A549 treated with ZK216348 at 1 μM for 4 hours (cell line): ENCODE measurements around the gene APLP2. TPM values are rescaled to one million over a fixed set of nuclear protein-coding genes. Genes with fewer than 3 reads are reported as not detected.

Experiments
- total RNA-seq: library from RNA; stranded (reverse); fragments of 200-300 nt; extraction: Qiagen RNA extraction; gene quantifications from 5 replicates; pipeline ENCODE4 v1.2.3, GENCODE V29; 2022; ENCODE audit warnings: low read depth

Gene APLP2
- 157 to 194 TPM (median 171 TPM) in 5 replicates for total RNA-seq

GRCh38 chr11:130069659-130070108 lies at the start of gene APLP2:
Gene APLP2 (plus strand): TSS chr11:130069894. CDS start chr11:130069978, 84 bp downstream.

GRCh38 chr11:130159657-130160497 lies 90.2 kb downstream of the APLP2 start, which contains the start of gene ST14:
Gene ST14 (plus strand): TSS chr11:130159782. CDS start chr11:130159980, 198 bp downstream.

Other genes with a start within 250 kb of the APLP2 start
- 10.0 to 14.7 TPM (median 13.9 TPM) in 5 replicates for gene NFRKB, start 174.3 kb upstream of the APLP2 start, total RNA-seq
- 1.4 to 2.6 TPM (median 1.8 TPM) in 5 replicates for gene PRDM10, start 67.1 kb upstream of the APLP2 start, total RNA-seq
- gene ST14, start 89.9 kb downstream of the APLP2 start, total RNA-seq, result 0.09 to 0.53 TPM (median 0.27 TPM) in 5 replicates
- 5.2 to 9.0 TPM (median 7.0 TPM) in 5 replicates for gene ZBTB44, start 245.0 kb downstream of the APLP2 start, total RNA-seq